ENCODE measurements around the gene SRPK3. TPM values are rescaled to one million over a fixed set of nuclear protein-coding genes. Genes with fewer than 3 reads are reported as not detected.

SRPK3 gene
- total and polyA plus RNA-seq, 4 donors: 0.05 TPM; not detected in 3

- DNase-seq (ENCODE audit: low spot score): no peak
- H3K9ac ChIP-seq (ENCODE audit: low read depth in 1 of 2, low read length in 2 of 2): no peak overlapping the region
- TF ChIP-seq ATF3 (IDR thresholded peaks at IDR 0.05) (no peak), RXRA (IDR thresholded peaks at IDR 0.05) (no peak), FOXA1 (IDR thresholded peaks at IDR 0.05) (no peak), YY1 (IDR thresholded peaks at IDR 0.05) (no peak), SP1 (IDR thresholded peaks at IDR 0.05) (no peak), HNF4G (IDR thresholded peaks at IDR 0.05) (no peak), NR2F2 (IDR thresholded peaks at IDR 0.05) (no peak), FOXA2 (IDR thresholded peaks at IDR 0.05) (no peak), EGR1 (IDR thresholded peaks at IDR 0.05; ENCODE audit: low read depth in 2 of 2) (no peak), TAF1 (conservative IDR thresholded peaks at IDR 0.05) (no peak)
- TF ChIP-seq, protein P1, sequence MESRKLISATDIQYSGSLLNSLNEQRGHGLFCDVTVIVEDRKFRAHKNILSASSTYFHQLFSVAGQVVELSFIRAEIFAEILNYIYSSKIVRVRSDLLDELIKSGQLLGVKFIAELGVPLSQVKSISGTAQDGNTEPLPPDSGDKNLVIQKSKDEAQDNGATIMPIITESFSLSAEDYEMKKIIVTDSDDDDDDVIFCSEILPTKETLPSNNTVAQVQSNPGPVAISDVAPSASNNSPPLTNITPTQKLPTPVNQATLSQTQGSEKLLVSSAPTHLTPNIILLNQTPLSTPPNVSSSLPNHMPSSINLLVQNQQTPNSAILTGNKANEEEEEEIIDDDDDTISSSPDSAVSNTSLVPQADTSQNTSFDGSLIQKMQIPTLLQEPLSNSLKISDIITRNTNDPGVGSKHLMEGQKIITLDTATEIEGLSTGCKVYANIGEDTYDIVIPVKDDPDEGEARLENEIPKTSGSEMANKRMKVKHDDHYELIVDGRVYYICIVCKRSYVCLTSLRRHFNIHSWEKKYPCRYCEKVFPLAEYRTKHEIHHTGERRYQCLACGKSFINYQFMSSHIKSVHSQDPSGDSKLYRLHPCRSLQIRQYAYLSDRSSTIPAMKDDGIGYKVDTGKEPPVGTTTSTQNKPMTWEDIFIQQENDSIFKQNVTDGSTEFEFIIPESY (IDR thresholded peaks at IDR 0.05): no peak
- no peak overlapping the region for H3K4me3 ChIP-seq (ENCODE audit: low read depth in 1 of 3, low read length in 3 of 3)
- H3K36me3 ChIP-seq (ENCODE audit: control insufficient read depth in 4 of 4, insufficient read depth in 3 of 4, low read depth in 1 of 4, low read length in 3 of 4): peaks cover 0 to 16% (median 4%) of the 10 kb centered on the region in 4 donors
- no peak overlapping the region for H3K27ac ChIP-seq (ENCODE audit: low read depth in 1 of 2, low read length in 2 of 2)
- peaks cover 0 to 10% (median 9%) of the 10 kb centered on the region in 4 donors for H3K4me1 ChIP-seq (ENCODE audit: control insufficient read depth in 4 of 4, insufficient read depth in 4 of 4, low read length in 3 of 4)
- H3K27me3 ChIP-seq (ENCODE audit: control insufficient read depth in 4 of 4, insufficient read depth in 4 of 4, low read length in 3 of 4): no peaks in the 10 kb centered on the region
- 87% methylated on average over 16 of the region's 16 CpGs for WGBS
- peaks cover 0 to 3% (median 2%) of the 10 kb centered on the region in 4 donors for H3K9me3 ChIP-seq (ENCODE audit: control insufficient read depth in 4 of 4, low read length in 3 of 4)
Measured at GRCh38 chrX:153800177-153800722, 19.4 kb downstream of the SRPK3 start.

GRCh38 chrX:153800746-153801145 lies 19.9 kb downstream of the SRPK3 start:
- 88% methylated on average over 7 of the region's 7 CpGs for WGBS
- Histone ChIP-seq H3K4me3 (ENCODE audit: low read depth in 1 of 3, low read length in 3 of 3) (no peak overlapping the region), H3K27me3 (ENCODE audit: control insufficient read depth in 4 of 4, insufficient read depth in 4 of 4, low read length in 3 of 4) (no peaks in the 10 kb centered on the region)

DNA sequence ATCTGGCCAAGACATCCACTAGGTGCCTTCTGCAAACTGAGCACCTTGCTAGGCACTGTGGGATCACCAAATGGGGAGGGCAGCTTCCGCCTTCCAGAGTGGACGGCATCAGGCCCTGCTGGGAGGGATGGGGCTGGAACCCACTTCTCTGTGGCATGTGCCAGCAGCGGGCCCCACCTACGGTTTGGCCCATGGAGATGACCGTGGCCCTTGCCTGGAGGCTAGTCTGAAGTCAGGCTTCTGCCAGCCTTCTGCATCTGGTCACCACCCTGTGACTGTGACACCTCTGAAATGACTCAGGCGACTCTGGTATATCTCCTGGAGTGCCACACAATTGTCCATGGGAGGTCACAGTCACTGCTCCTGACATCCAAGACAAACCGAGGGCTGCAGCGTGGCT lies 20.8 kb downstream of the SRPK3 start:
- WGBS: 89% methylated on average over 8 of the region's 8 CpGs
- no peak for DNase-seq (ENCODE audit: low spot score)

More at GRCh38 chrX:153800746-153801145, 19.9 kb downstream of the SRPK3 start:
- TF ChIP-seq TAF1 (conservative IDR thresholded peaks at IDR 0.05): no peak
- TF ChIP-seq SP1 (IDR thresholded peaks at IDR 0.05): no peak
- no peak for TF ChIP-seq FOXA2 (IDR thresholded peaks at IDR 0.05)
- TF ChIP-seq YY1 (IDR thresholded peaks at IDR 0.05): no peak
- no peak for TF ChIP-seq JUND (IDR thresholded peaks at IDR 0.05)
- DNase-seq (ENCODE audit: low spot score): no peak
- peaks cover 0 to 3% (median 2%) of the 10 kb centered on the region in 4 donors for H3K9me3 ChIP-seq (ENCODE audit: control insufficient read depth in 4 of 4, low read length in 3 of 4)
- H3K9ac ChIP-seq (ENCODE audit: low read depth in 1 of 2, low read length in 2 of 2): no peak overlapping the region
- H3K36me3 ChIP-seq (ENCODE audit: control insufficient read depth in 4 of 4, insufficient read depth in 3 of 4, low read depth in 1 of 4, low read length in 3 of 4): peaks cover 0 to 16% (median 4%) of the 10 kb centered on the region in 4 donors
- H3K4me1 ChIP-seq (ENCODE audit: control insufficient read depth in 4 of 4, insufficient read depth in 4 of 4, low read length in 3 of 4): peaks cover 0 to 5% (median 4%) of the 10 kb centered on the region in 4 donors
- no peak overlapping the region for H3K27ac ChIP-seq (ENCODE audit: low read depth in 1 of 2, low read length in 2 of 2)

More for the DNA sequence above, 20.8 kb downstream of the SRPK3 start:
- TF ChIP-seq TAF1 (conservative IDR thresholded peaks at IDR 0.05) (no peak), SP1 (IDR thresholded peaks at IDR 0.05) (no peak), RAD21 (IDR thresholded peaks at IDR 0.05) (no peak), HNF4A (conservative IDR thresholded peaks at IDR 0.05) (no peak), NR2F2 (IDR thresholded peaks at IDR 0.05) (no peak), JUND (IDR thresholded peaks at IDR 0.05) (no peak)
- TF ChIP-seq, protein P1 (IDR thresholded peaks at IDR 0.05): no peak
- Histone ChIP-seq H3K4me3 (ENCODE audit: low read depth in 1 of 3, low read length in 3 of 3) (no peak overlapping the region), H3K4me1 (ENCODE audit: control insufficient read depth in 4 of 4, insufficient read depth in 4 of 4, low read length in 3 of 4) (peaks cover 0 to 3% (median 0%) of the 10 kb centered on the region in 4 donors), H3K36me3 (ENCODE audit: control insufficient read depth in 4 of 4, insufficient read depth in 3 of 4, low read depth in 1 of 4, low read length in 3 of 4) (peaks cover 0 to 16% (median 4%) of the 10 kb centered on the region in 4 donors), H3K27ac (ENCODE audit: low read depth in 1 of 2, low read length in 2 of 2) (no peak overlapping the region), H3K9ac (ENCODE audit: low read depth in 1 of 2, low read length in 2 of 2) (no peak overlapping the region), H3K9me3 (ENCODE audit: control insufficient read depth in 4 of 4, low read length in 3 of 4) (peaks cover 0 to 3% (median 0%) of the 10 kb centered on the region in 4 donors), H3K27me3 (ENCODE audit: control insufficient read depth in 4 of 4, insufficient read depth in 4 of 4, low read length in 3 of 4) (no peaks in the 10 kb centered on the region)

All from liver (tissue), 9 donors.